T-helper 2 cell treated with Interferon-gamma antibody and Interleukin-4, amounts not matched to agents 5 μg/mL and 100 μg/mL, for 36 hours (primary cell): ENCODE data around the gene CARTPT.

Source experiments
- DNase-seq: peaks from one replicate; pipeline ENCODE4 v3.0.0; 2021; ENCODE audit warnings: low spot score
- H3K27ac Mint-ChIP-seq: one replicate; pipeline ENCODE4 v1.8.0; 2021; ENCODE audit warnings: mild to moderate bottlenecking, mixed read lengths
- H3K27me3 Mint-ChIP-seq: one replicate; pipeline ENCODE4 v1.8.0; 2021; ENCODE audit warnings: low read depth, mixed read lengths
- H3K36me3 Mint-ChIP-seq: one replicate; pipeline ENCODE4 v1.8.0; 2021; ENCODE audit warnings: low read depth, mixed read lengths
- H3K4me1 Mint-ChIP-seq: one replicate; pipeline ENCODE4 v1.8.0; 2021; ENCODE audit warnings: low read depth, mixed read lengths
- H3K4me3 Mint-ChIP-seq: one replicate; pipeline ENCODE4 v1.8.0; 2022; ENCODE audit warnings: mild to moderate bottlenecking, moderate library complexity, mixed read lengths
- H3K9me3 Mint-ChIP-seq: one replicate; pipeline ENCODE4 v1.8.0; 2021; ENCODE audit warnings: mixed read lengths

CARTPT gene

DNA sequence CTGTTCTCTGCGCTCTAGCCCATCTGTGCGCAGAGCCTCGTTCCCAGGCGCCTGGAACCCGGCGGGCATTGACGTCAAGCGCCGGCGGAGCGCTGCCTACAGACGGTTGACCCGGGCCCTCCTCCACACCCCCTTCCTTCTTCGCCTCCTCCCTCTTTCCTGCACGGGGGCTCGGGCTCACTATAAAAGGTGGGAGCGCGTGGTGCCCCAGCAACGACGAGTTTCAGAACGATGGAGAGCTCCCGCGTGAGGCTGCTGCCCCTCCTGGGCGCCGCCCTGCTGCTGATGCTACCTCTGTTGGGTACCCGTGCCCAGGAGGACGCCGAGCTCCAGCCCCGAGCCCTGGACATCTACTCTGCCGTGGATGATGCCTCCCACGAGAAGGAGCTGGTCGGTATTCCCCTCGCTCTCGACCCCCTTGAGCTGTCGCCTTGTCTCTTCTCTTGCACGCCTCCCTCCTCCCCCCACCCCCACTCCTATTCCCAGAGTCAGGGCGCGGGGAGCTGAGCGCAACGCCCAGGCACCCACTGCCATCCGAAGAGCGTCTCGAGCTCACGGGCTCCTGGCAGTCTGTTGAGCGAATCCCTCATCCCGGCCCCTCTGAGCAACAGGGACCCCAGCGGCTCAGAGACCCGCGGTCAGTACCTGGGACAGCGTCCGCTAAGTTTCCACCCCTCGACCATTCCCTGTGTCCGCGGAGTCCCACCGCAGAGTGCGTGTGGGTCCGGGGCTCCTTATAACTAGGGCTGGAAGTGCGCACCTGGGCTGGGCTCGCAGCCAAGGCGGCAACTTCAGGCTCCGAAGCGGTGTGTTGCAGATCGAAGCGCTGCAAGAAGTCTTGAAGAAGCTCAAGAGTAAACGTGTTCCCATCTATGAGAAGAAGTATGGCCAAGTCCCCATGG, at the start of gene CARTPT:
TSS of gene CARTPT (plus strand) at position 213 of the 902 bp plus-strand sequence. CDS start at position 232, 19 bp downstream.
- H3K9me3 Mint-ChIP-seq: no peaks in the 10 kb centered on the region
- no peak within 1 kb of the TSS for H3K4me3 Mint-ChIP-seq
- H3K4me1 Mint-ChIP-seq: no peaks in the 10 kb centered on the region
- DNase-seq: no peak
- H3K27ac Mint-ChIP-seq: no peak within 1 kb of the TSS
- peaks cover 54% of the 10 kb centered on the region for H3K27me3 Mint-ChIP-seq
- H3K36me3 Mint-ChIP-seq: no peaks in the 10 kb centered on the region

DNA sequence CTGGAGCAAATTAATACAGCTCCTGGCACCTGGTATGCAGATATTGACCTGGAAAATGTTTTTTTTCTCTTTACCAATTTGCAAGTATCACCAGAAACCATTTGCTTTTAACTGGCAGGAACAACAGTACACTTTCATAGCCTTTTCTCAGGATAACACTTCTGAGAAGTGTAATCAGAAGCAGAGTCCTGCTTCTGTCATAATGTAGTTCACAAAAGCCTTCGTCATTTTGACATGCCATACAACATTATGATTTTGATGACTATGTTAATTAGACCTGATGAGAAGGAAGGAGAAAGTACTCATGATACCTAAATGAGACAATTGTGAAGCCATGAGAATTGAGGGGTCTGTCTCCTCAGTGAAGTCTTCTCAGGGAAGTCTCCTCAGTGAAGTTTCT, 41.1 kb upstream of the CARTPT start:
- Mint-ChIP-seq H3K36me3 (no peaks in the 10 kb centered on the region), H3K4me1 (no peaks in the 10 kb centered on the region), H3K4me3 (no peak overlapping the region), H3K9me3 (no peaks in the 10 kb centered on the region), H3K27ac (no peak overlapping the region), H3K27me3 (peaks cover 40% of the 10 kb centered on the region)
- no peak for DNase-seq

- no peak overlapping the region for H3K27ac Mint-ChIP-seq
Observed at GRCh38 chr5:71679714-71680113, 39.4 kb upstream of the CARTPT start.

GRCh38 chr5:71680510-71680909, 38.6 kb upstream of the CARTPT start:
- H3K27ac Mint-ChIP-seq: no peak overlapping the region
- H3K36me3 Mint-ChIP-seq: no peaks in the 10 kb centered on the region
- peaks cover 7% of the 10 kb centered on the region for H3K9me3 Mint-ChIP-seq
- no peaks in the 10 kb centered on the region for H3K4me1 Mint-ChIP-seq
- no peak for DNase-seq
- no peak overlapping the region for H3K4me3 Mint-ChIP-seq
- peaks cover 33% of the 10 kb centered on the region for H3K27me3 Mint-ChIP-seq

More at GRCh38 chr5:71679714-71680113, 39.4 kb upstream of the CARTPT start:
- Mint-ChIP-seq H3K4me1 (no peaks in the 10 kb centered on the region), H3K4me3 (no peak overlapping the region), H3K9me3 (no peaks in the 10 kb centered on the region), H3K36me3 (no peaks in the 10 kb centered on the region), H3K27me3 (peaks cover 27% of the 10 kb centered on the region)
- DNase-seq: no peak

DNA sequence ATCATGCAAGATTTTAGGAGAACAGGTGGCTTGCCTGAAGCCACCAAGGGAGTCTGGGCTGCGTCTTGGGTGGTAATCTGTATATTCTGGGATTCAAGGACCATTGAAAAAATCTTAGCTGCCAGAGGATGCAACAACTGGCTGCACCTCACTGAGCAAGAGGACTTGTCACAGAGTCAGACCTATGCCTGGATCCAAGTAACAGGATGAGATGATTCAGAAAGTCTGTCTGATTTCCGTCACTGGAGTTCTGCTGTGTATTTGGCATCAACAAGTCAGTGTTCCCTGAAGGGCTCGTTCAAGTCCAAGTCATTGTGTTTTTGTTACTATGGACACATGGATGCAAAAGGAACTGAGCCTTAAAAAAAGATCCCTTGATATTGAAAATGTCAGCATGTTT, 37.8 kb upstream of the CARTPT start:
- no peak for DNase-seq
- no peaks in the 10 kb centered on the region for H3K36me3 Mint-ChIP-seq
- no peak overlapping the region for H3K27ac Mint-ChIP-seq
- H3K27me3 Mint-ChIP-seq: peaks cover 25% of the 10 kb centered on the region
- peaks cover 7% of the 10 kb centered on the region for H3K9me3 Mint-ChIP-seq
- no peak overlapping the region for H3K4me3 Mint-ChIP-seq
- no peaks in the 10 kb centered on the region for H3K4me1 Mint-ChIP-seq

- H3K36me3 Mint-ChIP-seq: no peaks in the 10 kb centered on the region
- H3K27me3 Mint-ChIP-seq: peaks cover 32% of the 10 kb centered on the region
- no peak overlapping the region for H3K27ac Mint-ChIP-seq
- H3K9me3 Mint-ChIP-seq: peaks cover 7% of the 10 kb centered on the region
- H3K4me3 Mint-ChIP-seq: no peak overlapping the region
- H3K4me1 Mint-ChIP-seq: no peaks in the 10 kb centered on the region
- DNase-seq: no peak
Observed at GRCh38 chr5:71684309-71684708, 34.8 kb upstream of the CARTPT start.

GRCh38 chr5:71693828-71694427, 25.1 kb upstream of the CARTPT start:
- Mint-ChIP-seq H3K36me3 (no peaks in the 10 kb centered on the region), H3K4me3 (no peak overlapping the region), H3K9me3 (peaks cover 15% of the 10 kb centered on the region), H3K27ac (no peak overlapping the region), H3K27me3 (peaks cover 30% of the 10 kb centered on the region), H3K4me1 (peaks cover 3% of the 10 kb centered on the region)
- no peak for DNase-seq

DNA sequence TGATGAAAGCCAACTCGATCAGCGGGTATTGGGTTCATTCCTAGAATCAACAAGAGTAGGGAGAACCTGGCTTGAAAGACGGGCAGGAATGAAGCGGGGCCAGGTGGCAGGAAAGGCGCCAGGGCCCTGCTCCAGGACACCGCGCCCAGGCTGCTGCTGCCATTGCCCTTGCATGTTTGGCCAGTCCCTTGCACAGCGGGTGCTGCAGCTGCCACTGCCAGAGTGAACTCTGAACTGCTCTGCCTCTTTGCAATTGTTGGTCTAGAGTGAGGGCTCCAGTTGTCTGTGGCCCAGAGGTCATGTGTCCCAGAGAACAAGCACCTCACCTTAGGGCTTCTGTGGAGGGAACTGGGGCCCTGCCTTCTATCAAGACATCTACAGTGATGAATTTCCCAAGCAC, 24.0 kb upstream of the CARTPT start:
- Mint-ChIP-seq H3K27me3 (peaks cover 24% of the 10 kb centered on the region), H3K36me3 (no peaks in the 10 kb centered on the region), H3K4me3 (no peak overlapping the region), H3K9me3 (peaks cover 15% of the 10 kb centered on the region), H3K4me1 (peaks cover 3% of the 10 kb centered on the region), H3K27ac (no peak overlapping the region)
- no peak for DNase-seq

DNA sequence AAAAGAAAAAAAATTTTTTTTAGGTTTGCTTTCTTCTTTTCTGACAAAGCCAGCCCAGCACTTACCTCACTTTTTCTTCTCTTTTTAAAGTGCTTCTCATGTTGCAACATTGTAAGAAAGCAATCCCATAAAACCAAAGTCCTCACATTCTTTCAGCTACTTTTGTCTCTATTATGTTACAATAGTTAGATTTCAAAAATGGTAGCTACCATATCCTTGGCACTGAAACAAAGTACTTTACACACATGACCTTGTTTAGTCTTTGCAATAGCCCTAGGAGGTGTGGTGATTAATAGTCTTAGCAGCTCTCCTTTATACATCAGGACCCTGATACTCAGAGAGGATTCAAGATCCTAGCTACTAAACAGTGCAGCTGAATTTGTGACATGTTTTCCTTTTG, 23.5 kb upstream of the CARTPT start:
- DNase-seq: no peak
- H3K27me3 Mint-ChIP-seq: peaks cover 20% of the 10 kb centered on the region
- peaks cover 15% of the 10 kb centered on the region for H3K9me3 Mint-ChIP-seq
- peaks cover 3% of the 10 kb centered on the region for H3K4me1 Mint-ChIP-seq
- no peak overlapping the region for H3K4me3 Mint-ChIP-seq
- H3K36me3 Mint-ChIP-seq: no peaks in the 10 kb centered on the region
- no peak overlapping the region for H3K27ac Mint-ChIP-seq

DNA sequence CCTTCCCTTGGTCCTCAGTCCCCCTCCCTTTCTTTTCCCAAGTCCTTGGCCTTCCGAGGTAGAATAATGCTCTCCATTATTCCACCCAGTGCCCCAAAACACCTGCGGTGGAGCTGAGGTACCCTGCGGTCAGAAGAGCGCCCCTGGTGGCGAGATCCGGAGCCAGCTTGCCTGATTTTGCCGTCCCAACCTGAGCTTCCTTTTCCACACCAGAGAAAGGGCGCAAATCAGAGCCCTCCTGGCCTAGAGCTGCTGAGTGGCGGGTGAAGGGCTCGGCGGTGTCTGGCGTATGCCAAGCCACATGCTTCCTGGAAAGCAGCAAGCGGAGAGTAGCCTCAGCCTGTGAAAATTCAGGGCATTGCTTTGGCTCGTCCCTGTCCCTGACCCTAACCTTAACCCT, 21.1 kb upstream of the CARTPT start:
- DNase-seq: no peak
- H3K27ac Mint-ChIP-seq: no peak overlapping the region
- peaks cover 11% of the 10 kb centered on the region for H3K27me3 Mint-ChIP-seq
- no peaks in the 10 kb centered on the region for H3K36me3 Mint-ChIP-seq
- H3K4me3 Mint-ChIP-seq: no peak overlapping the region
- H3K9me3 Mint-ChIP-seq: peaks cover 15% of the 10 kb centered on the region
- H3K4me1 Mint-ChIP-seq: peaks cover 3% of the 10 kb centered on the region

GRCh38 chr5:71699233-71699632, 19.8 kb upstream of the CARTPT start:
- Mint-ChIP-seq H3K27me3 (peaks cover 5% of the 10 kb centered on the region), H3K9me3 (peaks cover 15% of the 10 kb centered on the region), H3K4me3 (no peak overlapping the region), H3K4me1 (peaks cover 3% of the 10 kb centered on the region), H3K27ac (no peak overlapping the region), H3K36me3 (no peaks in the 10 kb centered on the region)
- no peak for DNase-seq

- H3K4me3 Mint-ChIP-seq: no peak overlapping the region
- peaks cover 15% of the 10 kb centered on the region for H3K9me3 Mint-ChIP-seq
- no peaks in the 10 kb centered on the region for H3K36me3 Mint-ChIP-seq
- H3K4me1 Mint-ChIP-seq: peaks cover 3% of the 10 kb centered on the region
- DNase-seq: no peak
- H3K27ac Mint-ChIP-seq: no peak overlapping the region
- H3K27me3 Mint-ChIP-seq: peaks cover 4% of the 10 kb centered on the region
Observed at GRCh38 chr5:71699751-71700150, 19.3 kb upstream of the CARTPT start.

GRCh38 chr5:71700803-71701202, 18.3 kb upstream of the CARTPT start:
- DNase-seq: no peak
- Mint-ChIP-seq H3K4me3 (no peak overlapping the region), H3K36me3 (no peaks in the 10 kb centered on the region), H3K27me3 (peaks cover 4% of the 10 kb centered on the region), H3K4me1 (peaks cover 3% of the 10 kb centered on the region), H3K9me3 (peaks cover 15% of the 10 kb centered on the region), H3K27ac (no peak overlapping the region)

DNA sequence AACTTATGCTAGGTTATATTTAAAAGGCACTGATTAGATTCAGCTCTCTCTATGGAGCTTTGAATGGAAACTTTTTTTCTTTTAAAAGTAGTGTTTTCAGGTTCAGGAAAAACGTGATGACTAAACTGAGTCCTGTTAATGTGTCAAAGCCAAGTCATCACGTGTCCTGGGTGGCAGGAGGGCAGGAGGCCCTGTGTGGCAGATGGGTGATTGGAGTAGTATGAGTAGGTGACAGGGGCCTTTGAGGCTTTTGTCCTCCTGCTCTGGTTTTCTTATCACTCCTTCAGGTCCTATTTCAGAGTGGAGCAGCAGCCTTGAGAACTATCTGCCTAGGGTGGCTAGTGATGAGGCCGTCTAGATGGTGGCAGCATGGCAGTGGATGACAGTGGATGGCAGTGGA, 17.7 kb upstream of the CARTPT start:
- Mint-ChIP-seq H3K9me3 (peaks cover 14% of the 10 kb centered on the region), H3K4me1 (peaks cover 3% of the 10 kb centered on the region), H3K27me3 (peaks cover 4% of the 10 kb centered on the region), H3K4me3 (no peak overlapping the region), H3K27ac (no peak overlapping the region), H3K36me3 (no peaks in the 10 kb centered on the region)
- no peak for DNase-seq
